Stimulated activated CD8-positive, alpha-beta memory T cell treated with anti-CD3 and anti-CD28 coated beads, Interleukin-4, amount 100 ng/mL, for 4 hours (primary cell): ENCODE data around the gene PIH1D1.

Experiments
- DNase-seq, 2 donors: peaks; one replicate each; pipeline ENCODE4 v3.0.0-alpha.2; 2020; ENCODE audit warnings: low read depth in 2 of 2, low spot score in 1 of 2

The PIH1D1 gene

DNA sequence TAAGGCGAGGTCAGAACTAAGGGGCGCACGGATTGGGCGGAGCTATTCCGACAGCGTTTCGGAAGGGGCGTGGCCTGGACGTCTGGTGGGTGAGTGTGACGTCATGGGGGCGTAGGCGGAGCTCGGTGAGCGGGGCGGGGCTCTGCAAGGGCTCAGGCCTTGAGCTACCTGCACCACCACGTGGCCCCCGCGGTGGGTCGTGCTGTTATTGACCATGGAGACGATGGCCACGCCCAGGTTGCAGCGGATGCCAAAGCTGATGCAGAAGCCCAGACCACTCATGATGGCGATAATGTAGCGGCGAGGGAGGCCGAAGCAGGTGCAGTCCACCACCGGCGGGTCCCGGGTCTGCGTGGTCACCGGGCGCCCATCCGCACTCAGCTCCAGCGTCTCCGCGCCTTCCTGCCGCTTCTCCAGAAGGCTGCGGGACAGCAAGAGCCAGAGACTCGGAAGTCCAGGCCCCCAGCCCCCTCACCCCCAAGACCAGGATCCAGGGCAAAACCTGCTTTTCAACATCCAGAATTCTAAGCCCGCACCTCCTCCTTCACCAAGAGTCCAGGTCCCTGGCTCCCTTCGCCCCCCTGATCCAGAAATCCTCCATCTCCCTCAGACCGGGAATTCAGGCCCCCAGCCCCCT, 15.1 kb downstream of the PIH1D1 start:
- no peak for DNase-seq

GRCh38 chr19:49435670-49436069, 15.9 kb downstream of the PIH1D1 start:
- no peak for DNase-seq

GRCh38 chr19:49434907-49435583, 16.6 kb downstream of the PIH1D1 start:
- DNase-seq: no peak

DNA sequence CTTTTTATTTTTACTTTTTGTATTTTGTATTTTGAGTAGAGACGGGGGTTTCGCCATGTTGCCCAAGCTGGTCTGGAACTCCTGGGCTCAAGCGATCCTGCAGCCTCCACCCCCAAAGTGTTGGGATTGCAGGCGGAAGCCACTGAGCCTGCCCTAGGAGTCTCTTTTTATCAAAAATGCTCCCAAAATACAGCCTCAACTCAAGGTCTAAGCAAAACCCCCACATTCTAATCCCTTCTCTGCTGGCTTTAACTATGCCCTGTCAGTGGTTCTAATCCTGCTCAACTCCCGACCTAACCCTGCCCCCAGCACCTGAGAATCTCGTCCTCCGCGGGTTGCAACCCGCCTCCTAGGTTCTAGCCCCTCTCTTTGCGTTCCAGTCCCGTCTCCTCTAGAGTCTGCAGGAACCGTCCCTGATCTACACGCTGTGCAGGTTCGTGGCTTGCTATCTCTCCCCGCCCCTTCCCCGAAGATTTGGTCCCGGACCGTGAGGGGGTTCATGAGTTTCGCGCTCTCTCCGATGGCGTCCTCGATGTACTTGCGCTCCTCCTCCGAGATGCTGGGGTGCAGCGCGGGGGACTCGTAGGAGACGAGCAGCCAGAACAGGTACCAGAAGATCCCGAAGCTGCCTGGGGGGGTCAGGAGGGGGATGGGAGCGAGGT, 18.2 kb downstream of the PIH1D1 start:
- no peak for DNase-seq

DNA sequence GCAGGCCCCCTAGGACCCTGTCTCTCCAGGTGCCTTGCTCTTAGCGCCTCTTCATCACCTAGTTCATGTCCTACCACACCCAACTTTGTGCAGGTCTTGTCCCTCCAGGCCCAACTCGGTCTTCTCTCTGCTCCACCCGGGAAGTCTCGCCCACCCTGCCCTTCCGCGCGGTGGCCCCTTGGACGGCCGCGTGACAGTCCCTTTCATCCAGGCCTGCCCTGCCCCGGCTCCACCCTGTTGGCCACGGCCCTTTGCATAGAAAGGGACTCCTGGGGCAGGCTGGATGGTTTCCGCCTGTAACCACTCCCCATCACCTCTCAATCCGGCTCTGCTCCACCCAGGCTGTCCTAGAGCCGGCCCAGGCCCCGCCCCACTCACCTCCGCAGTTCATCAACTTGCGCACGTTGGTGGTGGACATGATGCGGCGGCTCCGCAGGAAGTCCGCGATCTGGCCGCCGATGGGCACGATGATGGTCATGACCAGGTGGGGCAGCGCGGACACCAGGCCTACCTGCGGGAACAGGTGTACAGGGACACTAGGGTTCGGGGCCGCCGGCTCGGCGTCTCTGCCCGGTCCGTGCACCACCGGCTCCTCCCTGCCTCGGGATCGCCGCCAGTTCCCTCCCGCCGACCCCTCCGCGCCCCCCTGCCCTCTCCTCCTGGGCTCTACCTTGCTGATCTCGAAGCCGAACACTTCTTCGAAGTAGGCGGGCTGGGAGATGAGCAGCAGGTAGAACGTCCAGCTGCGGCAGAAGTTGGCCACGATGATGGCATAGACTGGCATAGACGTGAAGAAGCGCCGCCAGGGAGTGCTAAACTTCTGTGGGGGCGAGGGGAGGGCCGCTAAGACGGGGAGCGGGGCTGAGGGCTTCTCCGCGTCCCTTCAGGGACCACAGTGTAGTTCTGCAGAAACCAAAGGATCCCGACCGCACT, 19.2 kb downstream of the PIH1D1 start:
- no peak for DNase-seq

DNA sequence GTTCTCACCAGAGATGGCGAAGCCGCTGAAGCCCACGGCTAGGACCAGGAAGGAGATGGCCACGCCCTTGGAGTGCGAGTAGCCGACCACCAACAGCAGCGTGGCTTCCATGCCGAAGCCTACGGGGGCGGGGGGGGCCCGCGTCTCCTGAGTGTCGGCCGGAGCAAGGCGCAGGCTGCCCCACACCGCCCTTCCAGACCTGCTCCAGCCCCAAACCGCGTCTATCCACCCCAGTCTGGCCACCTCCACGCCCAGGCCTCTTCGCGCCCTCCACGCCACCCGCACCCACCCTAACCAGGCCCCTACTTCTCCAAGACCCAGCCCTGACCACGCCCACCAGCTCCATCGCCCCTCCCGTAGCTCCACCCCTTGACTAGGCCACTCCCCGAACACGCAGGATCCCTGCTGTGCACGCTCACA, 20.3 kb downstream of the PIH1D1 start:
- no peak for DNase-seq

GRCh38 chr19:49430678-49431329, 20.8 kb downstream of the PIH1D1 start:
- no peak for DNase-seq

- DNase-seq: no peak
Observed at GRCh38 chr19:49430172-49430677, 21.4 kb downstream of the PIH1D1 start.

- no peak for DNase-seq
Observed at GRCh38 chr19:49428547-49429451, 22.8 kb downstream of the PIH1D1 start.

DNA sequence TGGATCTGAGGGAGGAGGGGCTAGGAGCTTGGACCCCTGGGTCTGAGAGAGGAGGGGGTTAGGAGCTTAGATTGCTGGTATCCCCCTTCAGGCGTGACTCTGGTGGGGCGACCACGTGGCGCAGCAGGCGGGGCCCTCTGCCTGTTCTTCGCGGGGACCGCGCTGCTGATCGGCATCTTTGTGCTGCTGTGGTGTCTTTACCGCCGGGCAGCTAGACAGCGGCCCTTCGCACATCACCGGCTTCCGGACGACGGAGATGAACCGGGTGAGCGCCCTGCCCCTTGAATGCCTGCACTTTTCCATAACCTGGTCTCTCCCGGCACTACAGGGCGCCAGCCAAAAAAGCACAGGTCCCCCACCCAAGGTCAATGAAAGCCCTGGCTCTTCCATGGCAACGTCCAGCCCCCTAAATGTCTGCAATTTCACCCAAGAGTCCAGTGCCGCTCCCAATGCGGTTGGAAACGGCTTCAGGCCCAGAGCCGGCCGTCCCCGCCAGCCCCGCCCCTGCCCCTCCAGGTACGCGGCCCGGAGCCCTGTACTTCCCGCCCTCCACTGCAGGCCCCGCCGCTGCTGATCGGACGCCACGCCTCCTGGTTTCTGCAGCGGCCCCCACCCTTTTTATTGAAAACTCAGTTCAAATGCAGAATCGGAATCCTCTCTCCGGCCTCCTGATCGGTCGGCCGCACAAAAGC, 23.6 kb downstream of the PIH1D1 start:
- DNase-seq: no peak

DNA sequence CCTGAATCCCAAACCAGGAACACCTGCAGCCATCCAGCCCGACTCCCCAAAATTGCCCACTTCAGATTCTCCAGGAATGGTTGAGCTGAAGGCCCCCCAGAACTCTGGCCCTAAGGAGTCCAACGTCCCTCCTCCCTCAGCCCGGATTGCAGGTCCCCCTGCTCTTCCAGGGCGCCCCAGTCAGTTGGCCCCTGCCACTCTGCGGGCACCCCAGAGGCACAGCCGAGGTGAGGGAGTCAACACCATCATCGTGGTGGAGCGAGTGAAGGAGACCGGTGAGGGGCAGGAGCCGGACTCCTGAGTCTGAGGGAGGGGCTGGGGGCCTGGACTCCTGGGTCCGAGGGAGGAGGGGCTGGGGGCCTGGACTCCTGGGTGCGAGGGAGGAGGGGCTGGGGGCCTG, 24.3 kb downstream of the PIH1D1 start:
- DNase-seq: no peak

DNA sequence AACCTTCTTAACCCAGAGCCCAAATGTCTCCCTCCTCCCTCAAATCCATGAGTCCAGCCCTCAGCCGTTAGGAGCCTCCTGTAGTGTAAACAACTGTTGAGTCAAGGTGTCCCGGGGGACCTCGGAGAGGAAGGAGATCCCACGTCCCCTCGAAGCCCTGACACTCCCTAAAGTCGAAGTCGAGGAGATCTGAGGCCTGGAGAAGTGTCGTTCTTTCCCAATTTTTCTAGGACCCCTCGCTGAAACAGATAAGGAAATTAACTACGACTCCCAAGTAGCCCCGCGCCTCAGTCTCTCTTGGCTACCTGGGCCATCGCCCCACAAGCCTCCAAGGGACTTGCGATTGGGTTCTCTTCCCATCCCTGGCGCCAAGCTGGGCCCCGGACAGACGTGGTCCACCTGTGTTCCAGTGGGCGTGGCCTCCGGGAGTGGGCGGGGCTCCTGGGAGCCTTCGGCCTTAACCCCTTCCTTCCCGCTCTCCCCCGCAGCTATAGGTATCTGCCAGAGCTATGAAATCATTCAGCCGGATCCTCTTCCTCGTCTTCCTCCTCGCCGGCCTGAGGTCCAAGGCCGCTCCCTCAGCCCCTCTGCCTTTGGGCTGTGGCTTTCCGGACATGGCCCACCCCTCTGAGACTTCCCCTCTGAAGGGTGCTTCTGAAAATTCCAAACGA, 25.6 kb downstream of the PIH1D1 start:
- no peak for DNase-seq

- DNase-seq: no peak
Observed at GRCh38 chr19:49425178-49425577, 26.4 kb downstream of the PIH1D1 start, which contains the start of gene GFY. GFY (plus strand) TSS chr19:49425388; CDS start chr19:49426431, 1,043 bp downstream.

- DNase-seq: no peak
Observed at GRCh38 chr19:49423985-49424303, 27.7 kb downstream of the PIH1D1 start.

GRCh38 chr19:49423071-49423984, 28.3 kb downstream of the PIH1D1 start, which contains the start of gene PTH2:
PTH2 (minus strand) TSS chr19:49423441; CDS start chr19:49423339, 102 bp downstream.
- DNase-seq: no peak

DNA sequence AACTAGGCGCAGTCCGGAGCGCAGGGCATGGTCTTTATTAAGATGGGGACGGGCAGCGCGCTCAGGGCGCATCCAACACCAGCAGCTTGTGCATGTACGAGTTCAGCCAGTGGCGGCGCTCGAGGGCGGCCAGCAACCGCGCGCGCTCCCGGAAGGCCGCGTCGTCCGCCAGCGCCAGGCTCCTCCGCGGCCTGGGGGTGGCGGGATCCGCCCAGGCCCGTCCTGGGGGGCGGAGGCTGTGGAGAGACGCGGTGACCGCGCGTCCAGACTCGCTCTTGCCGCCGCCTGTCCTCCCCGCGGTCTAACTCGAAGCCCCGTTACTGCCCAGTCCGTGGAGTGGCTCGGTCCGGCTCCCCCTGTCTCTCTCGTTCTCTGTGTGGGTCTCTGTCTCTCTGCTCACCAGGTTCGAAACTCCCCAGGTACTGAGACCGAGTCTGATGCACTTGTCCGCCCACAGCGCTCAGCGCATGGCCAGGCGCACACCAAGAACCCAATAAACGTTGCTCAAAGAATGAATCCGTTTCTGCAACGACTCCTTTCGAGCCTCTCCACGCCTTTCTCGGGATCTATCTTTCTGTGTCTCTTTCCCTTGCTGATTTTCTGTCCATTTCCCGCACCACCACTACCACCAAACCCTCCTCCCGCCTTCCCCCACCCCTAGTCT, 29.1 kb downstream of the PIH1D1 start:
- no peak for DNase-seq

GRCh38 chr19:49421878-49422202, 29.8 kb downstream of the PIH1D1 start:
- no peak for DNase-seq
